Measurements from ENCODE around the gene NAA50.

The NAA50 gene

DNA sequence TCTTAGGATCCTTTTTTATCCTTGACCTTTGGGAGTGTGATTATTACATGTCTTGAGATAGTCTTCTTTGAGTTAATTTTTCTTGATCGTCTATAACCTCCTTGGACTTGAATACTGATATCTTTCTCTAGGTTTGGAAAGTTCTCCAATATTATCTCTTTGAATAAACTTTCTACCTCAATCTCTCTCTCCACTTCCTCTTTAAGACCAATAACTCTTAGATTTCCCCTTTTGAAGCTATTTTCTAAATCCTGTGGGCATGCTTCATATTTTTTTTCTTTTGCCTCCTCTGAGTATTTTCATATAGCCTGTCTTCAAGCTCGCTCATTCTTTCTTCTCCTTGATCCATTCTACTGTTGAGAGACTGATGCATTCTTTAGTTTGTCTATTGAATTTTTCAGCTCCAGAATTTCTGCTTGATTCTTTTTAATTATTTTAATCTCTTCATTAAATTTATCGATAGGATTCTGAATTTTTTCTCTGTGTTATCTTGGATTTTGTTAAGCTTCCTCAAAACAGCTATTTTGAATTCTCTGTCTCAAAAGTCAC is 61.7 kb downstream of the NAA50 start:
- no peak for DNase-seq

DNA sequence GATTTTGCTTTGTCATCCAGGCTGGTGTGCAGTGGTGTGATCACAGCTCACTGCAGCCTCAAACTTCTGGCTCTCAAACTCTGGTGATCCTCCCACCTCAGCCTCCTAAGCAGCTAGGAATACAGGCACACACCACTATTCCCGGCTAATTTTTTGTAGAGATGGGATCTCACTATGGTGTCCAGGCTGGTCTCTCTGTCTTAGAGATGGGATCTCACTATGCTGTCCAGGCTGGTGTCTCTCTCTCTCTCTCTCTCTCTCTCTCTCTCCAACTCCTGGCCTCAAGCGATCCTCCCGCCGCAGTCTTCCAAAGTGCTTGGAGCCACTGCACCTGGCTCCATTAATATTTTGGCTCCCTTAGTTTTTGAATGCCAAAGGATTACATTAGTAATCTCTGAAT is 67.3 kb downstream of the NAA50 start:
- no peak for DNase-seq

DNA sequence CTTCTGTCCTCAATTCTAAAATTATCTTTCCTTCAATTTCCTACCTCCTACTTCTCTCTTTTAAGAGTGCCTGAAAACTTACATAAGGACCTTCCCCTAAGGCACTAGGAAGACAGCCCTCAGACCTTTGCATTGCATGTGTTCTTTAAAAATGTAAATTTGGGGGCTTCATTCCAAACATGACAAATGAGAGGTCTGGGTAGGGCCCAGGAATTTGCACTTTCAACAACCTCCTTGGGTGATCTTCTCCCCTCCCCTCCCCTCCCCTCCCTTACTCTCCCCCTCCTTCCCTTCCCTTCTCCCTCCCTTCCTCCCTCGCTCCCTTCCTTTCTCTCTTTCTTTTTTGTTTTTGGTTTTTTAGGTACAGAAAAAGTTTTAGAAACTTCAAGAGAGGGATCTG is 68.3 kb downstream of the NAA50 start:
- DNase-seq, result no peak

DNA sequence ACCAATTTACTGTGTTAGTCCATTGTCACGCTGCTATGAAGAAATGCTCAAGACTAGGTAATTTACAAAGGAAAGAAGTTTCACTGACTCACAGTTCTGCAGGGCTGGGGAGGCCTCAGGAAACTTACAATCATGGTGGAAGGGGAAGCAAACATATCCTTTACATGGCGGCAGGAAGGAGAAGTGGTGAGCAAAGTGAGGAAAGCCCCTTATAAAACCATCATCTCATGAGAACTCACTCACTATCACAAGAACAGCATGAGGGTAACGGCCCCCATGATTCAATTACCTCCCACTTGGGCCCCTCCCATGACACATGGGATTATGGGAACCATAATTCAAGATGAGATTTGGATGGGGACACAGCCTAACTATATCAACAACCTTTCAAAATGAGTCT is 69.8 kb downstream of the NAA50 start:
- no peak for DNase-seq

DNA sequence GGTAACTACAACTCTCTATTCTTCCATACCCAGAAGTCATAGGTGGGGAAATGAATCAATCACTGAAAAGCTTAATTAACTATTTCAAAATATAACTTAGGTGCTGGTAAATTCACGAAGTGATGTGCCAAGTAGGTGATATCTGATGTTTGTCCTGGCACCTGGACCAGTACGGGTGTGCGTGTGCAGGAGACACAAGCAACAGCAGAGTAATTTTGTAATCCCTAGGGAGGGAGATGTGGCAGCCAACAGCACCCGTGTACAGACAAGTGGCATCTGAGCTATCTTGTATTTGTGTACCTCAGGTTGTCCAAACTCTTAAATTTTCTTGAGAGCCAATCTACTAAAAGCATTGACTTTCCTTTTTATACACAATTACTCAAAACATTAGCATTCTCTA is 72.5 kb downstream of the NAA50 start:
- DNase-seq, result no peak

DNA sequence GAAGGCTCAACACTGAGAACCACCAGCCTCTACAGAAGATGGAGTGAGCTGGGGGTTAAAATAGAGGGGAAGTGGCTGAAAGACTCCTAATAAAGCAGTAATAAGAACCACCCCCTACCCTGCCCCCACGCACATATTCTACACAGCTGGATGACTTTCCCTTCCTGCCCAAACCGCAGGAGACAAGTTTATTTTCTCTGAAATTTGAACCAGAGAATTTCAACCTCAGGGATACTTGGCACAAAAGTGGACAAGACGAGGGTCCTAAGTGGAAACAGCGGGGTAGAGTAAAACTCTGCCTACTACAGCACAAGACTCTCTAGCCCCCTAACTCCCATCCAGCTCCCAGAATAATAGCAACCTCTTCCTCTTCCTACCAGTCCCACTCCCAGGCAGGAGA is 78.0 kb downstream of the NAA50 start:
- DNase-seq, result no peak

All from DMS79 treated with DMSO at 0.1 percent for 48 hours (cell line).